Activated B cell treated with CpG ODN at 0.5 μM for 24 hours (primary cell): ENCODE measurements around the gene CD48. TPM values are rescaled to one million over a fixed set of nuclear protein-coding genes. Genes with fewer than 3 reads are reported as not detected.

Experiments
- ATAC-seq: fragments of 200-7000 bp; cut with Tn5 transposase; one replicate; pipeline ENCODE4 v1.10.0; 2021; ENCODE audit warnings: low read depth, mild to moderate bottlenecking, moderate library complexity
- CTCF ChIA-PET: fragments of 350-600 bp; sonication (Branson Sonifier 250); formaldehyde crosslinking; loops from one replicate; lab custom pipeline; 2021; ENCODE audit warnings: antibody characterized with exemption; lab: Charles Lee
- POLR2A ChIA-PET: fragments of 350-600 bp; sonication (Branson Sonifier 250); formaldehyde crosslinking; loops from one replicate; lab custom pipeline; 2021; ENCODE audit warnings: antibody characterized with exemption; lab: Charles Lee
- DNase-seq: peaks from one replicate; pipeline ENCODE4 v3.0.0; 2022
- H3K27ac Mint-ChIP-seq: one replicate; pipeline ENCODE4 v1.8.0; 2020; ENCODE audit warnings: mixed read lengths
- H3K27me3 Mint-ChIP-seq: one replicate; pipeline ENCODE4 v1.8.0; 2021; ENCODE audit warnings: mixed read lengths
- H3K36me3 Mint-ChIP-seq: one replicate; pipeline ENCODE4 v1.8.0; 2021; ENCODE audit warnings: low read depth, mixed read lengths
- H3K4me1 Mint-ChIP-seq: one replicate; pipeline ENCODE4 v1.8.0; 2021; ENCODE audit warnings: mixed read lengths
- H3K4me3 Mint-ChIP-seq: one replicate; pipeline ENCODE4 v1.8.0; 2020; ENCODE audit warnings: mild to moderate bottlenecking, mixed read lengths
- H3K9me3 Mint-ChIP-seq: one replicate; pipeline ENCODE4 v1.8.0; 2020; ENCODE audit warnings: mixed read lengths
- intact Hi-C: fragments of 100-400 bp; cut with micrococcal nuclease; formaldehyde crosslinking; loops from one replicate; pipeline ENCODE4 v1.15.1; 2024
- total RNA-seq: library from RNA; stranded (reverse); gene quantifications from 2 replicates; pipeline ENCODE4 v1.2.3, GENCODE V29; 2022
- TF ChIP-seq, protein P1 (sequence below): fragments of 200-600 bp; IDR thresholded peaks from one replicate; pipeline ENCODE4 v1.8.0; 2022; ENCODE audit warnings: antibody characterized with exemption, mild to moderate bottlenecking

CD48 gene
- total RNA-seq, 1 donor from 2014 or later: 200 TPM

DNA sequence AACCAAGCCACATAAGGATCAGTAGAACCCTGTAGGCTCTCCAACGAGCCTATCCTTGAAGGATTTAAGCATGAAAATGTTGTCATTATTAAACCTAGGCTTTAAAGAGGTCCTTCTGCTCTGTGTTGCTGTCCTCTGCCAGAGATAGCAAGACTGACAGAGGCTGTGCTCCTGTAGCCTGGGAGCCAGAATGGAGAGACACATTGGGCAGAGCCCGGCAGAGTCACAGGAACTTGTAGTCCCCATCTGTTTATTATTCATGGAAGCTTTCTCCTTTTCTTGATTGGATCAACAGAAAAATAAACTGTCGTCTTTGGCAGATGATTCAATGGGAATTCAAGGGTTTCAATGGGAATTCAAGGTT lies 45.6 kb downstream of the CD48 start:
- DNase-seq (no peak), ATAC-seq (no peak)
- H3K9me3 Mint-ChIP-seq: no peaks in the 10 kb centered on the region
- intact Hi-C loops: no loop called here
- peaks cover 68% of the 10 kb centered on the region for H3K4me1 Mint-ChIP-seq
- ChIA-PET CTCF (interaction anchor here (1.5 kb wide), 1 partner anchor 10 kb away, joined by 3 read pairs; no protein-coding TSS in a partner anchor), POLR2A (interaction anchor here (1.0 to 3.3 kb wide), 4 partner anchors 8 to 30 kb away, joined by 3 to 14 read pairs (median 9); partner anchors contain the start of gene SLAMF1)
- TF ChIP-seq, protein P1, sequence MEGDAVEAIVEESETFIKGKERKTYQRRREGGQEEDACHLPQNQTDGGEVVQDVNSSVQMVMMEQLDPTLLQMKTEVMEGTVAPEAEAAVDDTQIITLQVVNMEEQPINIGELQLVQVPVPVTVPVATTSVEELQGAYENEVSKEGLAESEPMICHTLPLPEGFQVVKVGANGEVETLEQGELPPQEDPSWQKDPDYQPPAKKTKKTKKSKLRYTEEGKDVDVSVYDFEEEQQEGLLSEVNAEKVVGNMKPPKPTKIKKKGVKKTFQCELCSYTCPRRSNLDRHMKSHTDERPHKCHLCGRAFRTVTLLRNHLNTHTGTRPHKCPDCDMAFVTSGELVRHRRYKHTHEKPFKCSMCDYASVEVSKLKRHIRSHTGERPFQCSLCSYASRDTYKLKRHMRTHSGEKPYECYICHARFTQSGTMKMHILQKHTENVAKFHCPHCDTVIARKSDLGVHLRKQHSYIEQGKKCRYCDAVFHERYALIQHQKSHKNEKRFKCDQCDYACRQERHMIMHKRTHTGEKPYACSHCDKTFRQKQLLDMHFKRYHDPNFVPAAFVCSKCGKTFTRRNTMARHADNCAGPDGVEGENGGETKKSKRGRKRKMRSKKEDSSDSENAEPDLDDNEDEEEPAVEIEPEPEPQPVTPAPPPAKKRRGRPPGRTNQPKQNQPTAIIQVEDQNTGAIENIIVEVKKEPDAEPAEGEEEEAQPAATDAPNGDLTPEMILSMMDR: no peak
- peak overlapping the region; percentile 33 for H3K4me3 Mint-ChIP-seq
- peak overlapping the region; percentile 86 for H3K27ac Mint-ChIP-seq
- H3K27me3 Mint-ChIP-seq: no peaks in the 10 kb centered on the region
- peaks cover 8% of the 10 kb centered on the region for H3K36me3 Mint-ChIP-seq

DNA sequence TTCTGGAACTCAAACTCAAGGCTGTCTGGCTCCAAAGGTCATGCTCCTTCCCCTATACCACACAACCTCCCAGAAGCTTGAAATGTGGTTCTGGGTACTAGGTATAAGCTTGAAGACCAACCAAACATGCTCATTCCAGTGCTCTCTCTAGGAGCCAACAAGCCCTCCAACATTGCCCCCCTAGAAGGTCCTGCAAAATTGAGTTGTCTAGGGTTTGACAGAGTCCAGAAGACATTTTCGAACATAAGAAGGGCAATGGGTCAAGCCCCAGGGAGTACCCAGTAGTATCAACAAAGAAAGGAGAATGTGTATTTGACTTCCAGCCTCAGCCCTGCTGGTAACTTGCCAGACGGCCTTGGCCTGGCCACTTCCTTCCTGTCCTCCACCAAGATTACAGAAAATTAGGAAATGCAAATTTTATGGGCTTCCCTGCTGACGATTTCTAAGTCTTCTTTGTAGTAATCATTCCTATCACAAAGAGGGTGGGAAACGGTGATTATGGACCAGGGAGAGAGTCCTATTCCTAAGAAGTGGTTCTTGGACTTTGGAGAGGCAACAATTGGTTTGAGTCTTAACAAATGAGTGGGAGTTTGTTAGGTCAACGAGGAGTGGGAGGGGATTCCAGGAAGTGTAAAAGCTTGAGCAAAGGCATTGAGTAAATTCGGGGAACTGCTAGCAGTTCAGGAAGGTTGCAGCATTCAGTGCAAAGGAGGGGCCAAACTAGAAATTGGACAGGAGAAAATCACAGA lies 46.1 kb downstream of the CD48 start:
- no peak for DNase-seq
- intact Hi-C loops: loop anchor here (2.0 kb wide), 1 partner anchor 43 kb away; no protein-coding TSS in a partner anchor
- CTCF ChIA-PET: interaction anchor here (1.0 to 1.9 kb wide), 3 partner anchors 9 to 237 kb away, joined by 3 to 12 read pairs (median 7); partner anchors contain the start of gene SLAMF1

DNA sequence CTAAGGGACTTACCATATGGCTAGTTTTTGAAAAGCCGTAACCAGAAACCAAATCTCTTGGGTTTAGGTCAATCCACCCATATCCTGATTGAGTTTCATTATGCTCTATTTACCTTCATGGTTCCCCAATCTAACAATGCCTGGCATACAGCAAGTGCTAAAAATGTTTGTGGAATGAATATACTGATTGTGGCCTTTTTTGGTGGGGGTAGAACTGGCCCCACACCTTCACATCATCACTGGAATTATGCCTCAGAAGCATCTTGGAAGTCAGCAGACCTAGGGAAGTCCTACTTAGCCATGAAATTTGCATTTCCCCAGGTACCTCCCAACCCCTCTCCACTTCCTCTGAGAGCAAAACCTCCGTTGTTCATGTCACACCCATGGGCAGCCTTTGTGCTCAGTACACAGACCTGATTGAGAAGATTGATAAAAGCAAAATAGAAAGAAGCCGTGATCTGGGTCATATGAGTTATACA lies 47.0 kb downstream of the CD48 start:
- Mint-ChIP-seq H3K4me1 (peaks cover 69% of the 10 kb centered on the region), H3K9me3 (no peaks in the 10 kb centered on the region), H3K36me3 (peaks cover 3% of the 10 kb centered on the region), H3K27me3 (no peaks in the 10 kb centered on the region), H3K4me3 (peak overlapping the region; percentile 61), H3K27ac (peak overlapping the region; percentile 86)
- no peak for DNase-seq
- TF ChIP-seq, protein P1: no peak
- peak; percentile 86 for ATAC-seq
- ChIA-PET POLR2A (interaction anchor here (0.5 to 3.5 kb wide), 9 partner anchors 10 to 173 kb away, joined by 3 to 18 read pairs (median 6); partner anchors contain the start of gene SLAMF1), CTCF (interaction anchor here (0.9 to 1.9 kb wide), 4 partner anchors 10 to 236 kb away, joined by 3 to 12 read pairs (median 5); partner anchors contain the start of gene SLAMF1)
- intact Hi-C loops: loop anchor here (1.0 to 2.0 kb wide), 4 partner anchors 11 to 42 kb away; partner anchors contain the start of gene SLAMF1

More for the DNA sequence above, 46.1 kb downstream of the CD48 start:
- Mint-ChIP-seq H3K27ac (peak overlapping the region; percentile 86), H3K9me3 (no peaks in the 10 kb centered on the region), H3K27me3 (no peaks in the 10 kb centered on the region), H3K4me1 (peaks cover 65% of the 10 kb centered on the region), H3K36me3 (peaks cover 4% of the 10 kb centered on the region), H3K4me3 (peak overlapping the region; percentile 33)
- TF ChIP-seq, protein P1: no peak
- ATAC-seq: no peak
- POLR2A ChIA-PET: interaction anchor here (0.5 to 3.5 kb wide), 8 partner anchors 9 to 47 kb away, joined by 3 to 18 read pairs (median 8); partner anchors contain the start of gene SLAMF1

DNA sequence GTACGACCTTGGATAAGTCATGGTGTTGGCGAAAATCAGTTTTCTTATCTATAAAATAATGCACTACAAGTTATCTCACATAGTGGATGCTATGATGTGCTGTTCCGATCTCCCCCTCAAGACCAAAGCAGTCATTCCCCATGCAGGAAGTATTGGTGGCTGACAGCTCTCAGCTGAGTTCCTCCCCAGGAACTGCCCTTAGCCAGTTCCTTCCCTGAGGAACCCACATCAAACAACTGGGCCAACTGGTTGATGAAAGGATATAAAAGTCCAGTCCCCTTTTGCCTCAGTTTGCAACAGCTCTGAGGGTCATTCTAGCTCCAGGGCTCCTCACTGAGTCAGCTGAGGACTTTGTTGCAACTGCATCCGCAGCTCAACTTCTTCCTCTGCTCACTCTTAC lies 48.7 kb downstream of the CD48 start:
- DNase-seq (no peak), ATAC-seq (no peak)
- intact Hi-C loops: no loop called here
- CTCF ChIA-PET: interaction anchor here (1.1 to 1.9 kb wide), 2 partner anchors 11 to 42 kb away, joined by 3 to 14 read pairs; no protein-coding TSS in a partner anchor
- Mint-ChIP-seq H3K4me1 (peaks cover 83% of the 10 kb centered on the region), H3K27me3 (no peaks in the 10 kb centered on the region), H3K27ac (no peak overlapping the region), H3K4me3 (peak overlapping the region; percentile 2), H3K36me3 (peaks cover 6% of the 10 kb centered on the region), H3K9me3 (peaks cover 2% of the 10 kb centered on the region)
- TF ChIP-seq, protein P1: no peak
- POLR2A ChIA-PET: interaction anchor here (0.5 to 3.5 kb wide), 8 partner anchors 9 to 193 kb away, joined by 3 to 18 read pairs (median 4); partner anchors contain the start of gene SLAMF1
